GM23248 (cell line): ENCODE results near the gene ZNF697. TPM values are rescaled to one million over a fixed set of nuclear protein-coding genes. Genes with fewer than 3 reads are reported as not detected.
A peak's percentile ranks its signal among the peaks of the same experiment; 100 is the strongest.

Source experiments
- DNase-seq: peaks from one replicate; pipeline ENCODE4 v3.0.0-alpha.2; 2015
- H2AFZ ChIP-seq: fragments of 200-600 bp; sonication (generic); 2 replicates; pipeline ENCODE4 v1.6.1; 2016; ENCODE audit warnings: antibody characterized with exemption
- H3F3A ChIP-seq: fragments of 200-600 bp; sonication (generic); 2 replicates; pipeline ENCODE4 v1.6.1; 2016; ENCODE audit warnings: mild to moderate bottlenecking, antibody characterized with exemption, mixed run types; ENCODE audit not compliant: insufficient read depth
- H3K27ac ChIP-seq: fragments of 200-600 bp; sonication (generic); 2 replicates; pipeline ENCODE4 v1.5.1; 2016; ENCODE audit warnings: mild to moderate bottlenecking
- H3K27me3 ChIP-seq: fragments of 200-600 bp; sonication (generic); replicated peaks from 2 replicates; pipeline ENCODE4 v1.6.1; 2016; ENCODE audit warnings: mild to moderate bottlenecking; ENCODE audit not compliant: insufficient read depth
- H3K36me3 ChIP-seq: fragments of 200-600 bp; sonication (generic); 2 replicates; pipeline ENCODE4 v1.6.1; 2016; ENCODE audit warnings: low read depth, mild to moderate bottlenecking
- H3K4me1 ChIP-seq: fragments of 200-600 bp; sonication (generic); 2 replicates; pipeline ENCODE4 v1.6.1; 2016; ENCODE audit warnings: mild to moderate bottlenecking; ENCODE audit not compliant: insufficient read depth
- H3K4me2 ChIP-seq: fragments of 200-600 bp; sonication (generic); one replicate; pipeline ENCODE4 v1.6.1; 2016; ENCODE audit warnings: mild to moderate bottlenecking; ENCODE audit not compliant: unreplicated experiment
- H3K4me3 ChIP-seq: fragments of 200-600 bp; sonication (generic); 2 replicates; pipeline ENCODE4 v1.5.1; 2016; ENCODE audit warnings: mild to moderate bottlenecking
- H3K79me2 ChIP-seq: fragments of 200-600 bp; sonication (generic); 2 replicates; pipeline ENCODE4 v1.6.1; 2016; ENCODE audit warnings: mild to moderate bottlenecking; ENCODE audit not compliant: insufficient read depth
- H3K9ac ChIP-seq: fragments of 200-600 bp; sonication (generic); 2 replicates; pipeline ENCODE4 v1.6.1; 2016; ENCODE audit warnings: mild to moderate bottlenecking
- H3K9me2 ChIP-seq: fragments of 200-600 bp; sonication (generic); 2 replicates; pipeline ENCODE4 v1.6.1; 2016; ENCODE audit warnings: mixed run types, mild to moderate bottlenecking, moderate library complexity; ENCODE audit not compliant: insufficient read depth
- H3K9me3 ChIP-seq: fragments of 200-600 bp; sonication (generic); one replicate; pipeline ENCODE4 v1.6.1; 2017; ENCODE audit warnings: low read depth
- H4K20me1 ChIP-seq: fragments of 200-600 bp; sonication (generic); 2 replicates; pipeline ENCODE4 v1.6.0; 2016; ENCODE audit not compliant: insufficient read depth
- EZH2 ChIP-seq: fragments of 200-600 bp; sonication (generic); IDR thresholded peaks from 2 replicates; pipeline ENCODE4 v1.6.1; 2018; ENCODE audit warnings: antibody characterized with exemption, mild to moderate bottlenecking; ENCODE audit not compliant: insufficient read depth, poor library complexity, severe bottlenecking
- EZH2phosphoT487 ChIP-seq: fragments of 200-600 bp; sonication (generic); IDR thresholded peaks from 2 replicates; pipeline ENCODE4 v1.6.1; 2018; ENCODE audit warnings: antibody characterized with exemption, moderate library complexity, mild to moderate bottlenecking, low read depth; ENCODE audit not compliant: insufficient read depth
- WGBS, 2 experiments: methylation state at CpG; one replicate each; pipeline ENCODE4 v1.1.6; 2015 to 2017; ENCODE audit warnings: low lambda C conversion rate in 2 of 2, low coverage in 1 of 2; ENCODE audit errors: missing lambda C conversion rate in 2 of 2; 5-methylcytosine and 5-hydroxymethylcytosine counted together
- in situ Hi-C: fragments of 300-500 bp; cut with MboI; formaldehyde crosslinking; loops from 2 replicates; pipeline ENCODE4 v1.15.0; 2020
- polyA plus RNA-seq: library from polyadenylated mRNA; unstranded; fragments of >200 nt; fragmentation: Nextera tagmentation; extraction: Ambion mirVana; gene quantifications from 2 replicates; pipeline ENCODE4 v1.2.1, GENCODE V29; 2016
- total RNA-seq: library from RNA; depleted of rRNA; stranded (reverse); fragments of >200 nt; shearing (Covaris generic); gene quantifications from 2 replicates; pipeline ENCODE4 v1.2.3, GENCODE V29; 2014

Gene ZNF697
- total and polyA plus RNA-seq, 2 experiments from 2014 or later, result 0.55 to 9.1 TPM

DNA sequence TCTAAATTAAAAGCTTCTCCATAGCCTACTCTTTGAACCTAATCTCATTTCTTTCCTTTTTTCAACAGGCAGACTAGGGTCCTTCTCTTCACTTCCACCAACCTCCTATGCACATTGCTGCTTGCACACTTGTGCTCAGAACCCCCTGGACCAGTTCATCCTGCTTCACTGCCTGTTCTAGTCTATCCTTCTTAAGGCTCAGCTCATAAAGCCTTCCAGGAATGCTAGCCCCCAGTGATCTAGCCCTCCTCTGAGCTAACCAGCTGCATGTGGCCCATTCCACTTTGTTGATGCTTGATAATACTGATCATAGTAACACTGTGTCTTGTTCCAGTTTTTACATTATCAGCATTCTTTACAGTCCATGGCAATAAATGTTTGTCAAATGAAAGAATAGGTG lies 40.7 kb upstream of the ZNF697 start:
- no peaks in the 10 kb centered on the region for H3K27me3 ChIP-seq
- DNase-seq, result no peak
- H3K4me3 ChIP-seq, result no peak overlapping the region
- no peak overlapping the region for H2AFZ ChIP-seq
- H4K20me1 ChIP-seq, result no peaks in the 10 kb centered on the region
- in situ Hi-C loops, result no loop called here
- H3K9me2 ChIP-seq, result no peaks in the 10 kb centered on the region
- TF ChIP-seq EZH2 (no peak), EZH2phosphoT487 (no peak)
- no peaks in the 10 kb centered on the region for H3F3A ChIP-seq
- peaks cover 3% of the 10 kb centered on the region; the same call in 1 of the 2 replicates for H3K4me1 ChIP-seq
- no peaks in the 10 kb centered on the region for H3K36me3 ChIP-seq
- no peaks in the 10 kb centered on the region for H3K79me2 ChIP-seq
- H3K9ac ChIP-seq, result no peak overlapping the region
- H3K27ac ChIP-seq, result no peak overlapping the region
- no peaks in the 10 kb centered on the region for H3K9me3 ChIP-seq
- H3K4me2 ChIP-seq, result no peak overlapping the region

DNA sequence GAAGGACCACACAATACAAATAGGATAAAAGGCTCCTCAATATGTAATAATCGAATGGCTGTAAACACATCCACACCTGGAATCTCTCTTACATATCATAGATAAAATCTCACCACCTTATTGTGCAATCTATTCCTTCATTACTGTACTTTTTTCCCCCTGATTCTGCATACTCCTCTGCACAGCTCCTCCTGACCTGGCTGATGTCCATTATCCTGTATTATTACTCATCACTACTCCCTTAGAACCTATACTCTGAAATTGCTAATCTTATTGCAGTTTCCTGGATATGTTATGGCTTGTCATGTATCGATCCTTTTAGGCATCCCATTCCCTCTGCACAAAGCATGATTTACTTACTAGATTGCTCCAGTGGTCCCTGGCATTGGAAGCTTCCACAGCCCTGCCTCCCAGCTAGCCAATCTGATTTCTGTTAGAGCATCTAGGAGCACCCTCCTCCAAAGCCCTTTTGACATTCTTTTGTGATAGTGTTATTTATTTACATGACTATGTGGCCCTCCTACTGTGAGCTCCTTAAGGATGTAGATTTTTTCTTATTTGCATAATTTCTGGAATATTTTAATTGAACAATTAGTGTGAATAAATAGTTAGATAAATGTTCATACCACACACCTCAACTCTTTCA lies 39.5 kb upstream of the ZNF697 start:
- peak; percentile 54 for DNase-seq
- Histone ChIP-seq H3K27me3 (no peaks in the 10 kb centered on the region), H4K20me1 (no peaks in the 10 kb centered on the region), H3K79me2 (no peaks in the 10 kb centered on the region), H3K36me3 (no peaks in the 10 kb centered on the region), H2AFZ (no peak overlapping the region), H3K9ac (no peak overlapping the region), H3F3A (no peaks in the 10 kb centered on the region; the same call in 1 of the 2 replicates), H3K4me1 (peaks cover 3% of the 10 kb centered on the region; the same call in 1 of the 2 replicates), H3K4me2 (no peak overlapping the region), H3K9me3 (no peaks in the 10 kb centered on the region), H3K27ac (no peak overlapping the region), H3K9me2 (no peaks in the 10 kb centered on the region), H3K4me3 (no peak overlapping the region)
- 84 to 86% methylated on average over 2 of the region's 2 CpGs for WGBS, 2 experiments
- no peak for TF ChIP-seq EZH2
- TF ChIP-seq EZH2phosphoT487, result no peak
- in situ Hi-C loops, result no loop called here

DNA sequence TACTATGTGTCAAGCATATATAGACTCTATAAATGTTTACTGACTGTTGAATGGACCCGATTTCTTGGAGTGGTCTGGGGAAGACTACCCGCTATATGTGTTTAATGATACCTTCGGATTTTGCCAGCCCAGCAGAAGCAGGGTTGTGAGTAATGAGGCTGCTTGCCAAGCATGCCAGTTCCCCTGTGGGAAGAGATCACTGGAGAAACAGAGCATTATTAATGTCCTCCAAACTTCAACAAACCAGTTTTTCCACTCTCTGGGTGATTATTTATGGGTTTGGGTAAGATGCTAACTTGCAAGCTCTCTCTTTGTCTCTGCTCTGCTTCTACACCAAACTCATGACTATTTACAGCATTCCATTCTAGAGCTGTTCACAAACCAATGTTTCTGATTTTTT lies 38.6 kb upstream of the ZNF697 start:
- no peak overlapping the region for H3K9ac ChIP-seq
- H3K9me3 ChIP-seq, result no peaks in the 10 kb centered on the region
- H3K4me3 ChIP-seq, result no peak overlapping the region
- TF ChIP-seq EZH2 (no peak), EZH2phosphoT487 (no peak)
- in situ Hi-C loops, result no loop called here
- H3F3A ChIP-seq, result no peaks in the 10 kb centered on the region; the same call in 1 of the 2 replicates
- peak; percentile 14 for DNase-seq
- H3K79me2 ChIP-seq, result no peaks in the 10 kb centered on the region
- WGBS, 2 experiments, result 66 to 84% methylated on average over 3 of the region's 3 CpGs
- H3K27me3 ChIP-seq, result no peaks in the 10 kb centered on the region
- peaks cover 3% of the 10 kb centered on the region; the same call in 1 of the 2 replicates for H3K4me1 ChIP-seq
- H3K9me2 ChIP-seq, result no peaks in the 10 kb centered on the region
- H4K20me1 ChIP-seq, result no peaks in the 10 kb centered on the region
- H3K36me3 ChIP-seq, result no peaks in the 10 kb centered on the region
- H3K4me2 ChIP-seq, result no peak overlapping the region
- no peak overlapping the region for H3K27ac ChIP-seq
- no peak overlapping the region for H2AFZ ChIP-seq

DNA sequence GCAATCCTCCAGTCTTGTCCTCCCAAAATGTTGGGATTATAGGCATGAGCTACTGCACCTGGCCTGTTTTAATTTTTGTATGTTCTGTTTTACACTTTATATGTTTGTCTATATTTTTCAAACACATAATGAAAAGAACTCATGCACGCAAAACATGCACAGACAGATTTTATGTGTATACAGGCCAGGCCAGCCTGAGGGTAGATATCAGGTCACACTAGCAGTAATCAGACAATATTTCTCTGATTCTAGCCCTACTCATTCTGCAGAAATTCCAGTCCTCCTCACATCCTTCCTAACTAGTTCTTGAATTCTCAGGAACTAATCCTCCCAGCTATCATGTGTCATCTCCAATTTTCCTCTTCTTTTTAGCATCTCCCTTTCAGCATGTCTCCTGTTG lies 35.8 kb upstream of the ZNF697 start:
- no peaks in the 10 kb centered on the region for H3K79me2 ChIP-seq
- no peak overlapping the region for H3K4me2 ChIP-seq
- no peak overlapping the region for H2AFZ ChIP-seq
- no peaks in the 10 kb centered on the region for H3K9me3 ChIP-seq
- in situ Hi-C loops, result no loop called here
- peaks cover 3% of the 10 kb centered on the region; the same call in 1 of the 2 replicates for H3K4me1 ChIP-seq
- no peaks in the 10 kb centered on the region for H3K27me3 ChIP-seq
- H3K9me2 ChIP-seq, result no peaks in the 10 kb centered on the region
- H3K27ac ChIP-seq, result no peak overlapping the region
- DNase-seq, result no peak
- no peak for TF ChIP-seq EZH2phosphoT487
- no peak for TF ChIP-seq EZH2
- no peaks in the 10 kb centered on the region for H4K20me1 ChIP-seq
- no peak overlapping the region for H3K4me3 ChIP-seq
- no peaks in the 10 kb centered on the region; the same call in 1 of the 2 replicates for H3F3A ChIP-seq
- WGBS, 2 experiments, result 92 to 100% methylated on average over 1 of the region's 1 CpG
- no peak overlapping the region for H3K9ac ChIP-seq
- no peaks in the 10 kb centered on the region for H3K36me3 ChIP-seq

DNA sequence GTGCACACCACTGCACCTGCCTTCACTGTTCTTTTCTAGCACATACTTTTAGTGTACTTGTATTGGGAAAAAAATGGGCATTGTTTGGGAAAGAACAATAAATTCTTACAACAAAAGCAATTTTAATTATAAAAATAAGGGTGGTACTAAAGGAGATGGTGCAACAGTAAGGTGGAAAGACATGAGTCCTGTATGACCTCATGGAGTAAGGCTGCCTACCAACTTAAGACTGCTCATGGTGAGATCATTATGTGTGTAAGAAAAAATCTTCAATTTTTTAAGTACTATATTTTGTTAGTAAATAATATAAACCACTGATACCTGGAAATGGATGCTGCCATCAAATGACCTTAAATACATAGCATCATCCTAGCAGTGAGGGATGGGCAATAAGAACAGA lies 34.1 kb upstream of the ZNF697 start:
- no peaks in the 10 kb centered on the region for H3K79me2 ChIP-seq
- no peak overlapping the region for H3K27ac ChIP-seq
- no peaks in the 10 kb centered on the region for H3K36me3 ChIP-seq
- no peak overlapping the region for H3K4me3 ChIP-seq
- H3K27me3 ChIP-seq, result no peaks in the 10 kb centered on the region
- H3F3A ChIP-seq, result no peaks in the 10 kb centered on the region; the same call in 1 of the 2 replicates
- H3K4me1 ChIP-seq, result no peaks in the 10 kb centered on the region
- H3K9me3 ChIP-seq, result no peaks in the 10 kb centered on the region
- no peak overlapping the region for H3K9ac ChIP-seq
- no peak overlapping the region for H2AFZ ChIP-seq
- DNase-seq, result peak; percentile 61
- no peak for TF ChIP-seq EZH2
- no peak for TF ChIP-seq EZH2phosphoT487
- in situ Hi-C loops, result no loop called here
- no peaks in the 10 kb centered on the region for H4K20me1 ChIP-seq
- no peaks in the 10 kb centered on the region for H3K9me2 ChIP-seq
- no peak overlapping the region for H3K4me2 ChIP-seq
